DND-41 (cell line): ENCODE results near the gene THBS2.

Experiments used
- CTCF ChIP-seq: IDR thresholded peaks from 2 replicates; pipeline ENCODE4 v1.5.1; 2012; ENCODE audit warnings: borderline replicate concordance, low read length, moderate library complexity, mild to moderate bottlenecking; ENCODE audit not compliant: poor library complexity, severe bottlenecking; ENCODE audit errors: extremely low read depth
- EZH2 ChIP-seq: IDR thresholded peaks from 3 replicates; pipeline ENCODE4 v1.6.1; 2012; ENCODE audit warnings: borderline replicate concordance, low read depth, mild to moderate bottlenecking, moderate library complexity, low read length, inconsistent platforms; ENCODE audit not compliant: severe bottlenecking

GRCh38 chr6:169302716-169303115 lies 49.1 kb upstream of the THBS2 start:
- TF ChIP-seq CTCF (no peak), EZH2 (no peak)
